ENCODE measurements around the gene USP17L22.
"Not testable (repeated sequence)": the region's sequence is repeated elsewhere in the genome, so short reads cannot be mapped to it uniquely, and the experiment has no call there.

GRCh38 chr4:9234085-9234484 is 33.3 kb upstream of the USP17L22 start, which contains the start of gene USP17L15:
- TF ChIP-seq EZH2 (IDR thresholded peaks at IDR 0.05; ENCODE audit: borderline replicate concordance, low read length); CTCF (conservative IDR thresholded peaks at IDR 0.05 in 1 of 2, IDR thresholded peaks at IDR 0.05 in 1 of 2; ENCODE audit: extremely low read depth in 1 of 2, insufficient read depth in 1 of 2, low read depth in 1 of 2, low read length in 2 of 2): not testable (repeated sequence)
